Measurements from ENCODE around the gene SPACA9. TPM values are rescaled to one million over a fixed set of nuclear protein-coding genes. Genes with fewer than 3 reads are reported as not detected.

Gene SPACA9
- total RNA-seq, 1 experiment from 2014 or later: 2.1 TPM

- Histone ChIP-seq H3K27me3 (replicated peaks; ENCODE audit: insufficient read depth, low read depth, low read length, poor library complexity) (no peaks in the 10 kb centered on the region), H3K4me3 (ENCODE audit: low read depth, low read length, poor library complexity, severe bottlenecking) (no peak overlapping the region), H3K27ac (ENCODE audit: low read depth, low read length, poor library complexity, severe bottlenecking) (no peak overlapping the region), H3K4me1 (ENCODE audit: insufficient read depth, low read length, poor library complexity, severe bottlenecking) (no peaks in the 10 kb centered on the region), H3K9me3 (ENCODE audit: low read depth, low read length, poor library complexity, severe bottlenecking) (no peaks in the 10 kb centered on the region), H3K36me3 (ENCODE audit: insufficient read depth, low read length, poor library complexity, severe bottlenecking) (peaks cover 34% of the 10 kb centered on the region)
- ChIA-PET CTCF (interaction anchor here (0.6 kb wide), 1 partner anchor 112 kb away, joined by 3 read pairs; no protein-coding TSS in a partner anchor), POLR2A (ENCODE audit: low non-redundant PET) (no interaction called here)
- TF ChIP-seq EZH2 (IDR thresholded peaks at IDR 0.05; ENCODE audit: borderline replicate concordance, low read depth, low read length, poor library complexity, severe bottlenecking) (no peak), CTCF (conservative IDR thresholded peaks at IDR 0.05; ENCODE audit: low read depth, low read length) (no peak)
- BruUV-seq (replicated peaks): no TSS peak
- intact Hi-C loops (cut with micrococcal nuclease; ENCODE audit: unreplicated experiment): no loop called here
- no peak for DNase-seq (ENCODE audit: low spot score)
Measured at GRCh38 chr9:132914924-132915323, 36.2 kb downstream of the SPACA9 start.

GRCh38 chr9:132919614-132920268 is 41.0 kb downstream of the SPACA9 start:
- Histone ChIP-seq H3K4me1 (ENCODE audit: insufficient read depth, low read length, poor library complexity, severe bottlenecking) (no peaks in the 10 kb centered on the region), H3K4me3 (ENCODE audit: low read depth, low read length, poor library complexity, severe bottlenecking) (no peak overlapping the region), H3K27me3 (replicated peaks; ENCODE audit: insufficient read depth, low read depth, low read length, poor library complexity) (no peaks in the 10 kb centered on the region), H3K36me3 (ENCODE audit: insufficient read depth, low read length, poor library complexity, severe bottlenecking) (peaks cover 32% of the 10 kb centered on the region), H3K9me3 (ENCODE audit: low read depth, low read length, poor library complexity, severe bottlenecking) (no peaks in the 10 kb centered on the region), H3K27ac (ENCODE audit: low read depth, low read length, poor library complexity, severe bottlenecking) (no peak overlapping the region)
- no TSS peak for BruUV-seq (replicated peaks)
- POLR2A ChIA-PET (ENCODE audit: low non-redundant PET): no interaction called here
- no peak for DNase-seq (ENCODE audit: low spot score)
- TF ChIP-seq EZH2 (IDR thresholded peaks at IDR 0.05; ENCODE audit: borderline replicate concordance, low read depth, low read length, poor library complexity, severe bottlenecking) (no peak), CTCF (conservative IDR thresholded peaks at IDR 0.05; ENCODE audit: low read depth, low read length) (no peak)
- CTCF ChIA-PET: no interaction called here
- intact Hi-C loops (cut with micrococcal nuclease; ENCODE audit: unreplicated experiment): no loop called here

- ChIA-PET CTCF (no interaction called here), POLR2A (ENCODE audit: low non-redundant PET) (no interaction called here)
- Histone ChIP-seq H3K4me3 (ENCODE audit: low read depth, low read length, poor library complexity, severe bottlenecking) (no peak overlapping the region), H3K27ac (ENCODE audit: low read depth, low read length, poor library complexity, severe bottlenecking) (no peak overlapping the region), H3K4me1 (ENCODE audit: insufficient read depth, low read length, poor library complexity, severe bottlenecking) (no peaks in the 10 kb centered on the region), H3K27me3 (replicated peaks; ENCODE audit: insufficient read depth, low read depth, low read length, poor library complexity) (no peaks in the 10 kb centered on the region), H3K9me3 (ENCODE audit: low read depth, low read length, poor library complexity, severe bottlenecking) (no peaks in the 10 kb centered on the region), H3K36me3 (ENCODE audit: insufficient read depth, low read length, poor library complexity, severe bottlenecking) (peaks cover 31% of the 10 kb centered on the region)
- BruUV-seq (replicated peaks): no TSS peak
- DNase-seq (ENCODE audit: low spot score): no peak
- TF ChIP-seq CTCF (conservative IDR thresholded peaks at IDR 0.05; ENCODE audit: low read depth, low read length): no peak
- no peak for TF ChIP-seq EZH2 (IDR thresholded peaks at IDR 0.05; ENCODE audit: borderline replicate concordance, low read depth, low read length, poor library complexity, severe bottlenecking)
- intact Hi-C loops (cut with micrococcal nuclease; ENCODE audit: unreplicated experiment): no loop called here
Measured at GRCh38 chr9:132923346-132923902, 44.7 kb downstream of the SPACA9 start.

Measured in A673 (cell line).